IMR-90 (cell line): ENCODE results near the gene ROBO2. TPM values are rescaled to one million over a fixed set of nuclear protein-coding genes. Genes with fewer than 3 reads are reported as not detected.

ENCODE experiments used
- ATAC-seq: fragments of 200-7000 bp; cut with Tn5 transposase; 2 replicates; pipeline ENCODE4 v1.9.1; 2020; ENCODE audit warnings: low read depth, mild to moderate bottlenecking, moderate library complexity
- BruUV-seq: library from RNA; stranded (reverse); fragments of 400-500 nt; replicated peaks from 2 replicates; lab custom pipeline; 2021; lab: Mats Ljungman, UMichigan
- CTCF ChIA-PET: fragments of 300-600 bp; formaldehyde crosslinking; extraction: SDS; loops from one replicate; lab custom pipeline; 2021; ENCODE audit warnings: antibody characterized with exemption; lab: Yijun Ruan, JAX
- POLR2A ChIA-PET: fragments of 300-600 bp; sonication (Branson Sonifier 250); formaldehyde crosslinking; loops from one replicate; lab custom pipeline; 2022; ENCODE audit warnings: antibody characterized with exemption; ENCODE audit not compliant: unreplicated experiment; lab: Charles Lee
- DNase-seq: peaks from one replicate; pipeline ENCODE4 v3.0.0; 2013
- H2AFZ ChIP-seq: replicated peaks from 2 replicates; pipeline ENCODE3; 2013; ENCODE audit warnings: low read length, mild to moderate bottlenecking; ENCODE audit not compliant: poor library complexity
- H2AK5ac ChIP-seq: 2 replicates; pipeline ENCODE4 v1.6.1; 2013; ENCODE audit warnings: low read depth, low read length, inconsistent platforms
- H2AK9ac ChIP-seq: replicated peaks from 2 replicates; pipeline ENCODE3; 2013; ENCODE audit warnings: mild to moderate bottlenecking, low read depth, low read length, moderate library complexity; ENCODE audit not compliant: poor library complexity
- H2BK120ac ChIP-seq: 2 replicates; pipeline ENCODE4 v1.6.1; 2013; ENCODE audit warnings: low read depth, low read length, inconsistent platforms
- H2BK15ac ChIP-seq: 3 replicates; pipeline ENCODE4 v1.6.1; 2013; ENCODE audit warnings: low read depth, low read length, inconsistent platforms
- H2BK20ac ChIP-seq: 2 replicates; pipeline ENCODE4 v1.6.1; 2013; ENCODE audit warnings: low read depth, mild to moderate bottlenecking, inconsistent platforms, low read length, moderate library complexity
- H2BK5ac ChIP-seq: 2 replicates; pipeline ENCODE4 v1.6.1; 2013; ENCODE audit warnings: mild to moderate bottlenecking, low read depth, low read length, inconsistent platforms; ENCODE audit not compliant: poor library complexity, severe bottlenecking
- H3K14ac ChIP-seq: replicated peaks from 2 replicates; pipeline ENCODE4 v1.6.1; 2013; ENCODE audit warnings: low read depth, low read length, inconsistent platforms
- H3K18ac ChIP-seq: 2 replicates; pipeline ENCODE4 v1.6.1; 2013; ENCODE audit warnings: low read depth, low read length, control low read depth
- H3K23ac ChIP-seq: 2 replicates; pipeline ENCODE4 v1.6.1; 2013; ENCODE audit warnings: low read depth, low read length, inconsistent platforms
- H3K27ac ChIP-seq: 2 replicates; pipeline ENCODE4 v1.5.1; 2013; ENCODE audit warnings: mild to moderate bottlenecking, control low read depth, low read length; ENCODE audit not compliant: insufficient read depth
- H3K27me3 ChIP-seq: 2 replicates; pipeline ENCODE4 v1.6.1; 2013; ENCODE audit warnings: low read length; ENCODE audit not compliant: control insufficient read depth, insufficient read depth
- H3K36me3 ChIP-seq: 2 replicates; pipeline ENCODE4 v1.6.1; 2013; ENCODE audit warnings: low read length, mixed read lengths; ENCODE audit not compliant: control insufficient read depth, insufficient read depth
- H3K4ac ChIP-seq: 2 replicates; pipeline ENCODE4 v1.6.1; 2013; ENCODE audit warnings: low read depth, low read length, inconsistent platforms
- H3K4me1 ChIP-seq: 2 replicates; pipeline ENCODE4 v1.6.1; 2013; ENCODE audit warnings: low read length, mixed read lengths; ENCODE audit not compliant: control insufficient read depth, insufficient read depth
- H3K4me2 ChIP-seq: 2 replicates; pipeline ENCODE4 v1.6.1; 2013; ENCODE audit warnings: low read depth, mild to moderate bottlenecking, control low read depth, low read length, moderate library complexity
- H3K4me3 ChIP-seq: 2 replicates; pipeline ENCODE4 v1.5.1; 2013; ENCODE audit warnings: low read depth, mild to moderate bottlenecking, control low read depth, low read length, moderate library complexity; ENCODE audit not compliant: insufficient read depth
- H3K56ac ChIP-seq: 2 replicates; pipeline ENCODE4 v1.6.1; 2013; ENCODE audit warnings: low read length, inconsistent platforms; ENCODE audit not compliant: insufficient read depth; ENCODE audit errors: extremely low read depth
- H3K79me1 ChIP-seq, 2 experiments: 2 replicates each; pipeline ENCODE4 v1.6.1; 2013; ENCODE audit warnings: low read length in 2 of 2, inconsistent platforms in 1 of 2, low read depth in 1 of 2
- H3K9ac ChIP-seq: 2 replicates; pipeline ENCODE4 v1.6.1; 2013; ENCODE audit warnings: low read depth, low read length, control low read depth
- H3K9me1 ChIP-seq: 2 replicates; pipeline ENCODE4 v1.6.1; 2013; ENCODE audit warnings: low read length, inconsistent platforms; ENCODE audit not compliant: insufficient read depth
- H3K9me3 ChIP-seq: 2 replicates; pipeline ENCODE4 v1.6.1; 2013; ENCODE audit warnings: low read length; ENCODE audit not compliant: control insufficient read depth, insufficient read depth
- H4K20me1 ChIP-seq: 2 replicates; pipeline ENCODE4 v1.6.1; 2013; ENCODE audit warnings: low read length, inconsistent platforms; ENCODE audit not compliant: insufficient read depth
- H4K5ac ChIP-seq: 2 replicates; pipeline ENCODE4 v1.6.1; 2013; ENCODE audit warnings: mild to moderate bottlenecking, low read depth, low read length, control low read depth
- H4K8ac ChIP-seq, 2 experiments: 2 replicates each; pipeline ENCODE4 v1.6.1; 2013; ENCODE audit warnings: low read depth in 2 of 2, low read length in 2 of 2, control low read depth in 1 of 2, inconsistent platforms in 1 of 2
- H4K91ac ChIP-seq: 2 replicates; pipeline ENCODE4 v1.6.1; 2013; ENCODE audit warnings: low read depth, low read length, inconsistent platforms; ENCODE audit not compliant: insufficient read depth
- BHLHE40 ChIP-seq: fragments of 150-350 bp; IDR thresholded peaks from 2 replicates; pipeline ENCODE4 v1.6.1; 2016; ENCODE audit warnings: mild to moderate bottlenecking, low read depth, low read length
- CEBPB ChIP-seq: IDR thresholded peaks from 2 replicates; pipeline ENCODE4 v1.6.1; 2012; ENCODE audit warnings: low read depth, low read length, improper control_type of control experiment
- CHD1 ChIP-seq: IDR thresholded peaks from 2 replicates; pipeline ENCODE4 v1.6.1; 2012; ENCODE audit warnings: low read depth, low read length, improper control_type of control experiment
- FOS ChIP-seq: fragments of 150-350 bp; IDR thresholded peaks from 2 replicates; pipeline ENCODE4 v1.6.1; 2016; ENCODE audit warnings: low read depth, low read length
- MAFK ChIP-seq: IDR thresholded peaks from 2 replicates; pipeline ENCODE4 v1.6.1; 2012; ENCODE audit warnings: low read depth, low read length, improper control_type of control experiment
- MAZ ChIP-seq: IDR thresholded peaks from 2 replicates; pipeline ENCODE4 v1.6.1; 2012; ENCODE audit warnings: low read depth, mild to moderate bottlenecking, low read length, improper control_type of control experiment, moderate library complexity, borderline replicate concordance
- MXI1 ChIP-seq: IDR thresholded peaks from 2 replicates; pipeline ENCODE4 v1.6.1; 2012; ENCODE audit warnings: low read depth, mild to moderate bottlenecking, low read length, moderate library complexity, borderline replicate concordance
- NFE2L2 ChIP-seq: fragments of 150-350 bp; IDR thresholded peaks from 2 replicates; pipeline ENCODE4 v1.6.1; 2016; ENCODE audit warnings: low read depth, mild to moderate bottlenecking, low read length
- POLR2A ChIP-seq: IDR thresholded peaks from 2 replicates; pipeline ENCODE4 v1.6.1; 2012; ENCODE audit warnings: mild to moderate bottlenecking, low read depth, low read length
- RAD21 ChIP-seq: IDR thresholded peaks from 2 replicates; pipeline ENCODE4 v1.6.1; 2012; ENCODE audit warnings: low read length, improper control_type of control experiment
- RCOR1 ChIP-seq: IDR thresholded peaks from 2 replicates; pipeline ENCODE4 v1.6.1; 2012; ENCODE audit warnings: mild to moderate bottlenecking, low read length, improper control_type of control experiment; ENCODE audit not compliant: insufficient replicate concordance
- RFX5 ChIP-seq: IDR thresholded peaks from 2 replicates; pipeline ENCODE4 v1.8.0; 2012; ENCODE audit warnings: low read depth, mild to moderate bottlenecking, low read length, moderate library complexity
- SMC3 ChIP-seq: fragments of 150-350 bp; IDR thresholded peaks from 2 replicates; pipeline ENCODE4 v1.6.1; 2016; ENCODE audit warnings: low read depth, mild to moderate bottlenecking, antibody characterized with exemption, low read length, moderate library complexity
- WGBS, 2 experiments: methylation state at CpG; one replicate each; pipeline versions ENCODE4 v1.1.5 to v1.1.7; 2013; ENCODE audit warnings: missing lambda C conversion rate in 2 of 2; ENCODE audit not compliant: insufficient read length in 1 of 2; ENCODE audit errors: extremely low coverage in 2 of 2; 5-methylcytosine and 5-hydroxymethylcytosine counted together
- dilution Hi-C: fragments of 300-500 bp; cut with HindIII; formaldehyde crosslinking; loops from one replicate; pipeline ENCODE4 v1.14.3; 2018; ENCODE audit warnings: low sequenced_read_pairs; ENCODE audit not compliant: unreplicated experiment
- in situ Hi-C: fragments of 300-500 bp; cut with MboI; formaldehyde crosslinking; loops from 3 replicates; pipeline ENCODE4 v1.14.3; 2019; ENCODE audit warnings: low sequenced_read_pairs, inconsistent platforms, mixed read lengths
- intact Hi-C: fragments of 100-400 bp; cut with micrococcal nuclease; formaldehyde crosslinking; loops from 2 replicates; pipeline ENCODE4 v1.10.0; 2022
- polyA plus RNA-seq, 3 experiments: library from polyadenylated mRNA; depleted of rRNA; stranded (reverse); fragments of >200 nt; gene quantifications; 2 replicates each; pipeline ENCODE4 v1.2.3, GENCODE V29; 2012; ENCODE audit warnings: low replicate concordance in 1 of 3
- total RNA-seq: library from RNA; depleted of rRNA; stranded (reverse); fragments of >200 nt; gene quantifications from 2 replicates; pipeline ENCODE4 v1.2.3, GENCODE V29; 2012
- TF ChIP-seq, protein P1 (sequence below): conservative IDR thresholded peaks from 2 replicates; pipeline ENCODE4 v1.5.1; 2012; ENCODE audit warnings: mild to moderate bottlenecking, low read depth, low read length, improper control_type of control experiment
- TF ChIP-seq, protein P2 (sequence below): fragments of 150-350 bp; IDR thresholded peaks from 2 replicates; pipeline ENCODE4 v1.6.1; 2017; ENCODE audit warnings: mild to moderate bottlenecking, antibody characterized with exemption, low read length, low read depth
- TF ChIP-seq, protein P3 (sequence below): fragments of 150-350 bp; IDR thresholded peaks from 2 replicates; pipeline ENCODE4 v1.6.1; 2016; ENCODE audit warnings: low read depth, mild to moderate bottlenecking, low read length, moderate library complexity, borderline replicate concordance

Gene ROBO2
- total and polyA plus RNA-seq, 2 of the 4 experiments (the other 2 are of a cell fraction): 9.3 to 14.5 TPM

DNA sequence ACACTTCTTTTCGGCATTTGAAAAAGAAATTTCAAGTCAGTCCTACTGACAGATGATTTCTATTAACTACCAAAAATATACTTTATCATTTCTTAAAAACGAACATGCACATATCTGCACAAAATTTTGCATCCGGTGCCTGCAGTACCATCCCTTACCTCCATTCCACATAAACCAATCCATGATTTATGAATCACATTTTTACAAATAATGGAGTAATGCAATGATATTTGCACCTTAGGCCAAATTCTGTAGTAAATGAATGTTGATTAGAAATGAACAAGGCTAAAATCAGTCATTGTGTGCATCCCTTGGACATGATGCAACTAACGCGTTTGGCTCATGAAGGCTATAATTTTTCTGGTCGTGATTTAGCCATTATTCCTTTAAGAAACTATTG, 46.5 kb downstream of the ROBO2 start:
- dilution Hi-C loops (no loop called here), intact Hi-C loops (no loop called here), in situ Hi-C loops (no loop called here)
- Histone ChIP-seq H3K9me3 (no peaks in the 10 kb centered on the region), H3K9me1 (no peaks in the 10 kb centered on the region), H4K5ac (no peak overlapping the region), H2BK15ac (no peak overlapping the region), H4K8ac (no peak overlapping the region), H2BK120ac (no peak overlapping the region), H3K18ac (no peak overlapping the region), H3K56ac (no peak overlapping the region), H3K27ac (no peak overlapping the region), H3K14ac (no peak overlapping the region), H3K4ac (no peak overlapping the region), H4K91ac (no peak overlapping the region), H4K20me1 (no peaks in the 10 kb centered on the region), H3K4me3 (no peak overlapping the region), H3K36me3 (no peaks in the 10 kb centered on the region), H3K23ac (no peak overlapping the region), H3K4me2 (no peak overlapping the region), H2AK5ac (no peak overlapping the region), H3K27me3 (no peaks in the 10 kb centered on the region), H2BK20ac (no peak overlapping the region), H3K9ac (no peak overlapping the region), H2AK9ac (no peak overlapping the region), H2BK5ac (no peak overlapping the region), H2AFZ (no peak overlapping the region), H3K79me1 (no peaks in the 10 kb centered on the region), H3K4me1 (no peaks in the 10 kb centered on the region)
- DNase-seq (no peak), ATAC-seq (no peak)
- no TSS peak for BruUV-seq
- WGBS, 2 experiments: 100% methylated on average over 2 of the region's 6 CpGs; no CpG with 5 or more reads in 1 of the 2 experiments
- CTCF ChIA-PET: no interaction called here
- TF ChIP-seq NFE2L2: no peak
- TF ChIP-seq FOS: no peak
- no peak for TF ChIP-seq CEBPB
- TF ChIP-seq, protein P1, sequence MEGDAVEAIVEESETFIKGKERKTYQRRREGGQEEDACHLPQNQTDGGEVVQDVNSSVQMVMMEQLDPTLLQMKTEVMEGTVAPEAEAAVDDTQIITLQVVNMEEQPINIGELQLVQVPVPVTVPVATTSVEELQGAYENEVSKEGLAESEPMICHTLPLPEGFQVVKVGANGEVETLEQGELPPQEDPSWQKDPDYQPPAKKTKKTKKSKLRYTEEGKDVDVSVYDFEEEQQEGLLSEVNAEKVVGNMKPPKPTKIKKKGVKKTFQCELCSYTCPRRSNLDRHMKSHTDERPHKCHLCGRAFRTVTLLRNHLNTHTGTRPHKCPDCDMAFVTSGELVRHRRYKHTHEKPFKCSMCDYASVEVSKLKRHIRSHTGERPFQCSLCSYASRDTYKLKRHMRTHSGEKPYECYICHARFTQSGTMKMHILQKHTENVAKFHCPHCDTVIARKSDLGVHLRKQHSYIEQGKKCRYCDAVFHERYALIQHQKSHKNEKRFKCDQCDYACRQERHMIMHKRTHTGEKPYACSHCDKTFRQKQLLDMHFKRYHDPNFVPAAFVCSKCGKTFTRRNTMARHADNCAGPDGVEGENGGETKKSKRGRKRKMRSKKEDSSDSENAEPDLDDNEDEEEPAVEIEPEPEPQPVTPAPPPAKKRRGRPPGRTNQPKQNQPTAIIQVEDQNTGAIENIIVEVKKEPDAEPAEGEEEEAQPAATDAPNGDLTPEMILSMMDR: no peak
- no peak for TF ChIP-seq RAD21
- no peak for TF ChIP-seq RCOR1
- no peak for TF ChIP-seq RFX5
- TF ChIP-seq MAFK: no peak
- TF ChIP-seq, protein P2, sequence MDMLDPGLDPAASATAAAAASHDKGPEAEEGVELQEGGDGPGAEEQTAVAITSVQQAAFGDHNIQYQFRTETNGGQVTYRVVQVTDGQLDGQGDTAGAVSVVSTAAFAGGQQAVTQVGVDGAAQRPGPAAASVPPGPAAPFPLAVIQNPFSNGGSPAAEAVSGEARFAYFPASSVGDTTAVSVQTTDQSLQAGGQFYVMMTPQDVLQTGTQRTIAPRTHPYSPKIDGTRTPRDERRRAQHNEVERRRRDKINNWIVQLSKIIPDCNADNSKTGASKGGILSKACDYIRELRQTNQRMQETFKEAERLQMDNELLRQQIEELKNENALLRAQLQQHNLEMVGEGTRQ: no peak
- no peak for TF ChIP-seq CHD1
- TF ChIP-seq SMC3: no peak
- TF ChIP-seq MAZ: no peak
- TF ChIP-seq BHLHE40: no peak
- TF ChIP-seq POLR2A: no peak
- no peak for TF ChIP-seq MXI1
- TF ChIP-seq, protein P3, sequence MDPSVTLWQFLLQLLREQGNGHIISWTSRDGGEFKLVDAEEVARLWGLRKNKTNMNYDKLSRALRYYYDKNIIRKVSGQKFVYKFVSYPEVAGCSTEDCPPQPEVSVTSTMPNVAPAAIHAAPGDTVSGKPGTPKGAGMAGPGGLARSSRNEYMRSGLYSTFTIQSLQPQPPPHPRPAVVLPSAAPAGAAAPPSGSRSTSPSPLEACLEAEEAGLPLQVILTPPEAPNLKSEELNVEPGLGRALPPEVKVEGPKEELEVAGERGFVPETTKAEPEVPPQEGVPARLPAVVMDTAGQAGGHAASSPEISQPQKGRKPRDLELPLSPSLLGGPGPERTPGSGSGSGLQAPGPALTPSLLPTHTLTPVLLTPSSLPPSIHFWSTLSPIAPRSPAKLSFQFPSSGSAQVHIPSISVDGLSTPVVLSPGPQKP: no peak
- POLR2A ChIA-PET: no interaction called here
